GM23338 (cell line): Measurements from ENCODE around the gene MARCKSL1.

Source experiments
- CREB1 ChIP-seq: fragments of 250-450 bp; sonication (Bioruptor Pico); IDR thresholded peaks from 2 replicates; pipeline ENCODE4 v1.5.0; 2020; ENCODE audit warnings: low read depth, mild to moderate bottlenecking, moderate library complexity
- CTCF ChIP-seq, 2 experiments: fragments of 200-600 bp in 1 of 2; sonication (generic) in 1 of 2; conservative IDR thresholded peaks; 2 replicates each; pipeline versions ENCODE4 v1.5.1 to v1.6.1; 2016 to 2017; ENCODE audit warnings: antibody characterized with exemption in 2 of 2, low read depth in 2 of 2, mild to moderate bottlenecking in 2 of 2, moderate library complexity in 1 of 2
- ETS1 ChIP-seq: IDR thresholded peaks from 2 replicates; pipeline ENCODE4 v1.6.1; 2016; ENCODE audit warnings: antibody characterized with exemption
- EZH2 ChIP-seq: fragments of 200-600 bp; sonication (generic); IDR thresholded peaks from one replicate; pipeline ENCODE4 v1.8.0; 2017; ENCODE audit warnings: antibody characterized with exemption, mild to moderate bottlenecking, low read depth; ENCODE audit not compliant: unreplicated experiment
- EZH2phosphoT487 ChIP-seq: fragments of 200-600 bp; sonication (generic); IDR thresholded peaks from one replicate; pipeline ENCODE4 v1.8.1; 2018; ENCODE audit warnings: antibody characterized with exemption; ENCODE audit not compliant: unreplicated experiment
- JUNB ChIP-seq: IDR thresholded peaks from one replicate; pipeline ENCODE4 v1.6.1; 2016; ENCODE audit warnings: antibody characterized with exemption; ENCODE audit not compliant: unreplicated experiment
- POLR2AphosphoS5 ChIP-seq: IDR thresholded peaks from 2 replicates; pipeline ENCODE4 v1.6.1; 2016; ENCODE audit warnings: antibody characterized with exemption, low read depth
- REST ChIP-seq: IDR thresholded peaks from one replicate; pipeline ENCODE4 v1.6.1; 2018; ENCODE audit warnings: antibody characterized with exemption; ENCODE audit not compliant: unreplicated experiment
- ZNF114 ChIP-seq: fragments of 250-450 bp; sonication (Bioruptor Pico); IDR thresholded peaks from 2 replicates; pipeline ENCODE4 v1.5.0; 2020; ENCODE audit warnings: mild to moderate bottlenecking, moderate library complexity

- TF ChIP-seq REST (no peak), CTCF (conservative IDR thresholded peaks at IDR 0.05; ENCODE audit: low read depth in 2 of 2) (no peak), EZH2 (no peak), POLR2AphosphoS5 (no peak), EZH2phosphoT487 (no peak), CREB1 (no peak), JUNB (no peak), ETS1 (no peak), ZNF114 (CRISPR knock-in tag) (no peak)
These were observed 9.3 kb upstream of the MARCKSL1 start for GRCh38 chr1:32345289-32345827.
